ENCODE results near the gene ARHGAP26. TPM values are rescaled to one million over a fixed set of nuclear protein-coding genes. Genes with fewer than 3 reads are reported as not detected.
A peak's percentile ranks its signal among the peaks of the same experiment; 100 is the strongest.

Gene ARHGAP26
- total RNA-seq, 1 donor from 2014 or later = 17.1 TPM

GRCh38 chr5:143152445-143152844, 382.3 kb downstream of the ARHGAP26 start:
- TF ChIP-seq CTCF (IDR thresholded peaks at IDR 0.05; ENCODE audit: insufficient read depth, low read length, severe bottlenecking) = no peak
- no peaks in the 10 kb centered on the region for H3K27me3 ChIP-seq (ENCODE audit: control insufficient read depth, insufficient read depth, low read length)
- FAIRE-seq = no peak
- no peak overlapping the region for H3K4me3 ChIP-seq (ENCODE audit: low read depth, low read length)
- no peak for DNase-seq (ENCODE audit: low read depth)
- no peaks in the 10 kb centered on the region for H3K36me3 ChIP-seq (ENCODE audit: control insufficient read depth, insufficient read depth, low read length)

GRCh38 chr5:143153332-143154119, 383.3 kb downstream of the ARHGAP26 start:
- no peak for TF ChIP-seq CTCF (IDR thresholded peaks at IDR 0.05; ENCODE audit: insufficient read depth, low read length, severe bottlenecking)
- no peaks in the 10 kb centered on the region for H3K36me3 ChIP-seq (ENCODE audit: control insufficient read depth, insufficient read depth, low read length)
- no peak overlapping the region for H3K4me3 ChIP-seq (ENCODE audit: low read depth, low read length)
- H3K27me3 ChIP-seq (ENCODE audit: control insufficient read depth, insufficient read depth, low read length) = no peaks in the 10 kb centered on the region
- no peak for FAIRE-seq
- DNase-seq (ENCODE audit: low read depth) = no peak

- no peaks in the 10 kb centered on the region for H3K36me3 ChIP-seq (ENCODE audit: control insufficient read depth, insufficient read depth, low read length)
- H3K4me3 ChIP-seq (ENCODE audit: low read depth, low read length) = no peak overlapping the region
- no peak for TF ChIP-seq CTCF (IDR thresholded peaks at IDR 0.05; ENCODE audit: insufficient read depth, low read length, severe bottlenecking)
- DNase-seq (ENCODE audit: low read depth) (peak; percentile 40), FAIRE-seq (no peak)
- no peaks in the 10 kb centered on the region for H3K27me3 ChIP-seq (ENCODE audit: control insufficient read depth, insufficient read depth, low read length)
These were observed 384.6 kb downstream of the ARHGAP26 start for GRCh38 chr5:143154510-143155370.

GRCh38 chr5:143155455-143155854, 385.3 kb downstream of the ARHGAP26 start:
- no peak overlapping the region for H3K4me3 ChIP-seq (ENCODE audit: low read depth, low read length)
- TF ChIP-seq CTCF (IDR thresholded peaks at IDR 0.05; ENCODE audit: insufficient read depth, low read length, severe bottlenecking) = no peak
- no peaks in the 10 kb centered on the region for H3K27me3 ChIP-seq (ENCODE audit: control insufficient read depth, insufficient read depth, low read length)
- H3K36me3 ChIP-seq (ENCODE audit: control insufficient read depth, insufficient read depth, low read length) = no peaks in the 10 kb centered on the region
- FAIRE-seq (no peak), DNase-seq (ENCODE audit: low read depth) (no peak)

GRCh38 chr5:143156086-143156485, 385.9 kb downstream of the ARHGAP26 start:
- H3K4me3 ChIP-seq (ENCODE audit: low read depth, low read length) = no peak overlapping the region
- no peak for DNase-seq (ENCODE audit: low read depth)
- no peak for FAIRE-seq
- no peaks in the 10 kb centered on the region for H3K27me3 ChIP-seq (ENCODE audit: control insufficient read depth, insufficient read depth, low read length)
- TF ChIP-seq CTCF (IDR thresholded peaks at IDR 0.05; ENCODE audit: insufficient read depth, low read length, severe bottlenecking) = no peak
- no peaks in the 10 kb centered on the region for H3K36me3 ChIP-seq (ENCODE audit: control insufficient read depth, insufficient read depth, low read length)

Data from bronchial epithelial cell (primary cell).